Endodermal cell (in vitro differentiated cells): ENCODE results near the gene ST3GAL4. TPM values are rescaled to one million over a fixed set of nuclear protein-coding genes. Genes with fewer than 3 reads are reported as not detected.

Experiments used
- DNase-seq: peaks from one replicate; pipeline ENCODE4 v3.0.0-alpha.2; 2017
- H3K27ac ChIP-seq: 2 replicates; pipeline ENCODE4 v1.5.1; 2013; ENCODE audit warnings: mild to moderate bottlenecking, low read depth, low read length, moderate library complexity
- H3K27me3 ChIP-seq: 2 replicates; pipeline ENCODE4 v1.6.1; 2013; ENCODE audit warnings: mild to moderate bottlenecking, low read length, moderate library complexity; ENCODE audit not compliant: insufficient read depth, control insufficient read depth, poor library complexity, severe bottlenecking
- H3K36me3 ChIP-seq: 2 replicates; pipeline ENCODE4 v1.7.0; 2013; ENCODE audit warnings: mild to moderate bottlenecking, low read length, moderate library complexity; ENCODE audit not compliant: control insufficient read depth, insufficient read depth
- H3K4me1 ChIP-seq: one replicate; pipeline ENCODE4 v1.7.0; 2013; ENCODE audit warnings: low read length; ENCODE audit not compliant: control insufficient read depth, insufficient read depth
- H3K4me3 ChIP-seq: 2 replicates; pipeline ENCODE4 v1.5.1; 2013; ENCODE audit warnings: mild to moderate bottlenecking, low read length, moderate library complexity
- H3K9ac ChIP-seq: 2 replicates; pipeline ENCODE4 v1.6.1; 2013; ENCODE audit warnings: mild to moderate bottlenecking, low read length, moderate library complexity; ENCODE audit not compliant: poor library complexity, severe bottlenecking; ENCODE audit errors: extremely low read depth
- H3K9me3 ChIP-seq: 2 replicates; pipeline ENCODE4 v1.6.1; 2013; ENCODE audit warnings: mild to moderate bottlenecking, low read length, moderate library complexity; ENCODE audit not compliant: control insufficient read depth
- H3K27ac Mint-ChIP-seq: 2 replicates; pipeline ENCODE4 v1.8.0; 2020; ENCODE audit warnings: mixed read lengths
- H3K27me3 Mint-ChIP-seq: 2 replicates; pipeline ENCODE4 v1.8.0; 2021; ENCODE audit warnings: mild to moderate bottlenecking, mixed read lengths; ENCODE audit not compliant: insufficient read depth
- H3K36me3 Mint-ChIP-seq: 2 replicates; pipeline ENCODE4 v1.8.0; 2020; ENCODE audit warnings: low read depth, mixed read lengths
- H3K4me1 Mint-ChIP-seq: 2 replicates; pipeline ENCODE4 v1.8.0; 2020; ENCODE audit warnings: mixed read lengths
- H3K4me3 Mint-ChIP-seq: 2 replicates; pipeline ENCODE4 v1.8.0; 2020; ENCODE audit warnings: mild to moderate bottlenecking, moderate library complexity, mixed read lengths
- H3K9me3 Mint-ChIP-seq: 2 replicates; pipeline ENCODE4 v1.8.0; 2020; ENCODE audit warnings: mild to moderate bottlenecking, mixed read lengths
- WGBS, 2 experiments: methylation state at CpG; one replicate each; pipeline versions ENCODE4 v1.1.5 to v1.1.7; 2013; ENCODE audit warnings: missing lambda C conversion rate in 2 of 2, mixed read lengths in 1 of 2; ENCODE audit not compliant: insufficient coverage in 1 of 2, insufficient read length in 1 of 2; 5-methylcytosine and 5-hydroxymethylcytosine counted together
- total RNA-seq, 2 donors: library from RNA; stranded (reverse); fragmentation: NEBNext Ultra II Directional in 1 of 2; extraction: Animal tissue kit (Norgen Biotek cat#: 25700) in 1 of 2; gene quantifications; 2 replicates in 1 of 2; 3 replicates in 1 of 2; pipeline ENCODE4 v1.2.1, GENCODE V29; 2021
- TF ChIP-seq, protein P1 (sequence below): fragments of 200-600 bp; sonication (generic); conservative IDR thresholded peaks from 2 replicates; pipeline ENCODE4 v1.5.0; 2021; ENCODE audit warnings: antibody characterized with exemption, mild to moderate bottlenecking

Gene ST3GAL4
- total RNA-seq, 2 donors from 2014 or later, result 16.5 to 21.5 TPM

DNA sequence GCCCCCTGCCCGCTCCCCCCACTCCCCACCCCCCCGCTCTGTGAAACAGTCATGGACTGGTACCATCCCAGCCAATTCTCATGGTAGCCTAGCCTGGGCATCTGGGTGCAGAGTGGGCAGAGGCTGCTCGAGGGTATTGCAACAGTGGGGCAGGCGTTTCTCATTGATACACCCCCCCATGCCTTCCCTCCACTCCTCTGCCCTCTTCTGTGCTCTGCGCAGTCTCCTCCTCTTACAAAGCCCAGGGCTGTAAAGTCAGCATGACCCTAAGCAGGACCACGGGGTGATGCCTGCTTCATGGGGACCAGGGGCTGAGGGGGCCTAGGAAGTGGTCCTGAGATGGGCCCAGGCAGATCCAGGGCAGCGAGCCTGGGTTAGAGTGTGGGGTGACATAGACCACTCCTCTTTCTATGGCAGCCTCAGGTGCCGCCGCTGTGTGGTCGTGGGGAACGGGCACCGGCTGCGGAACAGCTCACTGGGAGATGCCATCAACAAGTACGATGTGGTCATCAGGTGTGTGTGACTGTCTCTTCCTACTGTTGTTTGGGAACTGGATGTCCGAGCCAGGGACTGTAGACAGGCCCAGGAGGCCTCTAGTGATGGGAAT is 52.3 kb downstream of the ST3GAL4 start:
- DNase-seq, result no peak
- Mint-ChIP-seq H3K4me1 (peaks cover 24% of the 10 kb centered on the region), H3K4me3 (no peak overlapping the region)

DNA sequence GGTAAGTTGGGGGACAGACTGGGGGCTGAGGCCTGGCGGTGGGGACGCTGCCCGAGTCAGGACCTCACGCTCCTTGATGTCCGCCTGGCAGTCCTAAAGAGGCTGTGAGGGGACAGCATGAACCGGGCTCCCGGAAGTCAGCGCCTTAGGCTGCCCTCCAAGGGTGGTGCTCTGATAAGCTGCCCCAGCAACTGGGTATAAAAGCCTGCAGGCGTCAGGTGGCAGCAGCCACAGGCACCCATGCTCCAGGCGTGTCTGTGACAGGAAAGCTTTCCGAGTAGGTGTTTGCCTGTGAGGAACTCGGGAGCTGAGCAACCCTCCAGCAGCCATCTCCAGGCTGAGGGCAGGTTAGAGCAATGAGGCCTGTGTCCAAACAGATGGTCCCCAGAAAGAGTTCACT is 53.0 kb downstream of the ST3GAL4 start:
- TF ChIP-seq, protein P1, sequence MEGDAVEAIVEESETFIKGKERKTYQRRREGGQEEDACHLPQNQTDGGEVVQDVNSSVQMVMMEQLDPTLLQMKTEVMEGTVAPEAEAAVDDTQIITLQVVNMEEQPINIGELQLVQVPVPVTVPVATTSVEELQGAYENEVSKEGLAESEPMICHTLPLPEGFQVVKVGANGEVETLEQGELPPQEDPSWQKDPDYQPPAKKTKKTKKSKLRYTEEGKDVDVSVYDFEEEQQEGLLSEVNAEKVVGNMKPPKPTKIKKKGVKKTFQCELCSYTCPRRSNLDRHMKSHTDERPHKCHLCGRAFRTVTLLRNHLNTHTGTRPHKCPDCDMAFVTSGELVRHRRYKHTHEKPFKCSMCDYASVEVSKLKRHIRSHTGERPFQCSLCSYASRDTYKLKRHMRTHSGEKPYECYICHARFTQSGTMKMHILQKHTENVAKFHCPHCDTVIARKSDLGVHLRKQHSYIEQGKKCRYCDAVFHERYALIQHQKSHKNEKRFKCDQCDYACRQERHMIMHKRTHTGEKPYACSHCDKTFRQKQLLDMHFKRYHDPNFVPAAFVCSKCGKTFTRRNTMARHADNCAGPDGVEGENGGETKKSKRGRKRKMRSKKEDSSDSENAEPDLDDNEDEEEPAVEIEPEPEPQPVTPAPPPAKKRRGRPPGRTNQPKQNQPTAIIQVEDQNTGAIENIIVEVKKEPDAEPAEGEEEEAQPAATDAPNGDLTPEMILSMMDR, result no peak
- H3K36me3 ChIP-seq, result peaks cover 5% of the 10 kb centered on the region
- H3K36me3 Mint-ChIP-seq, result peaks cover 24% of the 10 kb centered on the region
- H3K4me1 Mint-ChIP-seq, result peaks cover 17% of the 10 kb centered on the region
- DNase-seq, result no peak
- H3K4me1 ChIP-seq, result no peaks in the 10 kb centered on the region
- no peaks in the 10 kb centered on the region for H3K9me3 Mint-ChIP-seq
- H3K27ac Mint-ChIP-seq, result no peak overlapping the region
- 86 to 90% methylated on average over 10 to 12 of the region's 12 CpGs for WGBS, 2 experiments
- H3K4me3 ChIP-seq, result no peak overlapping the region
- no peaks in the 10 kb centered on the region for H3K27me3 Mint-ChIP-seq
- no peaks in the 10 kb centered on the region for H3K27me3 ChIP-seq
- no peak overlapping the region for H3K9ac ChIP-seq
- H3K9me3 ChIP-seq, result no peaks in the 10 kb centered on the region
- H3K27ac ChIP-seq, result no peak overlapping the region
- no peak overlapping the region for H3K4me3 Mint-ChIP-seq

More for the DNA sequence above, 52.3 kb downstream of the ST3GAL4 start:
- Histone ChIP-seq H3K9me3 (no peaks in the 10 kb centered on the region), H3K27ac (no peak overlapping the region), H3K36me3 (peaks cover 5% of the 10 kb centered on the region), H3K4me1 (peaks cover 3% of the 10 kb centered on the region), H3K4me3 (no peak overlapping the region), H3K27me3 (no peaks in the 10 kb centered on the region), H3K9ac (no peak overlapping the region)
- no peaks in the 10 kb centered on the region for H3K9me3 Mint-ChIP-seq
- TF ChIP-seq, protein P1, result no peak
- H3K36me3 Mint-ChIP-seq, result peaks cover 20% of the 10 kb centered on the region
- no peaks in the 10 kb centered on the region for H3K27me3 Mint-ChIP-seq
- no peak overlapping the region for H3K27ac Mint-ChIP-seq
- 96 to 99% methylated on average over 10 to 15 of the region's 15 CpGs for WGBS, 2 experiments

DNA sequence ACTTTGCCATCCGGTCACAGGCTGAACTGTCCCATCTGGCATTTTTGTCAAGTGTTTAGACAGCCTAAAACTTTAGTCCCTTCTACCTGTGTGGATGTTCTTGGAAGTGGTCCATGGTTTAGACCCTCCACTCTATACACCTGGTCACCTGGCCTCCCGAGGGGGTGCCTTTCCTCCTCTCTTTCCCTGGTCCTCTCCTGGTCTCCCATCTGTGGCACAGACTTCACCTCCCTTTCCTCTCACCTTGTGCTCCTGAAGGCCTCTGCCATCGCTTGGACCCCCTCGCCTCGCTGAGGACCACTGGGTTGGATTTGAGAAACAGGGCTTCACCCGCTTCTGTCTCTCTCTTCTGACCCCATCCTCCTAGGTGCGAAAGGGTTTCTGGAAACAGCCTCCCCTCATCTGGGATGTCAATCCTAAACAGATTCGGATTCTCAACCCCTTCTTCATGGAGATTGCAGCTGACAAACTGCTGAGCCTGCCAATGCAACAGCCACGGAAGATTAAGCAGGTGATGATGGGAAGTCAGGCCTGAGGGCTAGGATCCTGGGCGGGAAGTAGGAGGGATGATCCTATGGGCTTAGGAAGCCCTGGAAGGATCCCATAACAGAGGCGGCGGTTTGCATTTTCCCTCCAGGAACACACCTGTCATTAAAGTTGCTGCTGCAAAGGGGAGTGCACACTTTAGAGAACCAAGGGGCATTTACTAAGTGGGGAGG is 53.6 kb downstream of the ST3GAL4 start:
- Mint-ChIP-seq H3K4me3 (no peak overlapping the region), H3K36me3 (peaks cover 24% of the 10 kb centered on the region), H3K27me3 (no peaks in the 10 kb centered on the region), H3K9me3 (no peaks in the 10 kb centered on the region), H3K4me1 (peaks cover 12% of the 10 kb centered on the region), H3K27ac (no peak overlapping the region)
- Histone ChIP-seq H3K36me3 (peaks cover 5% of the 10 kb centered on the region), H3K4me1 (no peaks in the 10 kb centered on the region), H3K27ac (no peak overlapping the region), H3K9me3 (no peaks in the 10 kb centered on the region), H3K4me3 (no peak overlapping the region), H3K27me3 (no peaks in the 10 kb centered on the region), H3K9ac (no peak overlapping the region)
- TF ChIP-seq, protein P1, result no peak
- 93 to 94% methylated on average over 8 to 12 of the region's 12 CpGs for WGBS, 2 experiments
- no peak for DNase-seq
